Esophagus squamous epithelium (tissue), 5 donors: ENCODE measurements around the gene RAB23. TPM values are rescaled to one million over a fixed set of nuclear protein-coding genes. Genes with fewer than 3 reads are reported as not detected.

Experiments
- DNase-seq: peaks from one replicate; lab custom pipeline; 2025; lab: John Stamatoyannopoulos, UW
- H3K27ac ChIP-seq, 4 donors: fragments of 200-600 bp; sonication (generic); one replicate each; pipeline ENCODE4 v1.5.1; 2016 to 2019; ENCODE audit warnings: mild to moderate bottlenecking in 1 of 4
- H3K27me3 ChIP-seq, 4 donors: fragments of 200-600 bp; sonication (generic); 1 replicate in 3 of 4; 2 replicates in 1 of 4; pipeline versions ENCODE4 v1.5.1 to v1.6.0; 2017 to 2021; ENCODE audit warnings: antibody characterized with exemption in 1 of 4
- H3K36me3 ChIP-seq, 3 donors: fragments of 200-600 bp; sonication (generic); one replicate each; pipeline ENCODE4 v1.5.1; 2016 to 2019
- H3K4me1 ChIP-seq, 3 donors: fragments of 200-600 bp; sonication (generic); one replicate each; pipeline ENCODE4 v1.5.1; 2017 to 2019
- H3K4me3 ChIP-seq, 4 donors: fragments of 200-600 bp; sonication (generic); 1 replicate in 3 of 4; 2 replicates in 1 of 4; pipeline ENCODE4 v1.5.1; 2016 to 2019; ENCODE audit warnings: mild to moderate bottlenecking in 2 of 4, moderate library complexity in 1 of 4
- H3K9me3 ChIP-seq, 3 donors: fragments of 200-600 bp; sonication (generic); one replicate each; pipeline ENCODE4 v1.5.1; 2016 to 2019
- POLR2A ChIP-seq, 4 donors: fragments of 450-650 bp; IDR thresholded peaks; one replicate each; pipeline ENCODE4 v1.6.1; 2017; ENCODE audit warnings: antibody characterized with exemption in 4 of 4, mild to moderate bottlenecking in 4 of 4, moderate library complexity in 3 of 4
- whole genome bisulfite sequencing, 2 donors: methylation state at CpG; one replicate each; pipeline ENCODE4 v1.1.5; 2018; 5-methylcytosine and 5-hydroxymethylcytosine counted together
- intact Hi-C: fragments of 100-400 bp; cut with DNase I; formaldehyde crosslinking; loops from one replicate; pipeline ENCODE4 v1.15.0; 2022
- total RNA-seq, 4 donors: library from RNA; depleted of rRNA; stranded (reverse); fragments of >200 nt; gene quantifications; one replicate each; pipeline ENCODE4 v1.1.0, GENCODE V29; 2016
- TF ChIP-seq, protein P1 (sequence below), 6 experiments: fragments of 450-650 bp in 4 of 6; fragments of 200-600 bp in 2 of 6; sonication (generic) in 2 of 6; IDR thresholded peaks; one replicate each; pipeline ENCODE4 v1.5.1; 2016 to 2019; ENCODE audit warnings: antibody characterized with exemption in 6 of 6, mild to moderate bottlenecking in 4 of 6, moderate library complexity in 4 of 6
- donor health status: DM: yes; HTN: yes; CAD: no.

The RAB23 gene
- total RNA-seq, 4 donors from 2014 or later, result 1.5 to 17.2 (median 5.9) TPM

DNA sequence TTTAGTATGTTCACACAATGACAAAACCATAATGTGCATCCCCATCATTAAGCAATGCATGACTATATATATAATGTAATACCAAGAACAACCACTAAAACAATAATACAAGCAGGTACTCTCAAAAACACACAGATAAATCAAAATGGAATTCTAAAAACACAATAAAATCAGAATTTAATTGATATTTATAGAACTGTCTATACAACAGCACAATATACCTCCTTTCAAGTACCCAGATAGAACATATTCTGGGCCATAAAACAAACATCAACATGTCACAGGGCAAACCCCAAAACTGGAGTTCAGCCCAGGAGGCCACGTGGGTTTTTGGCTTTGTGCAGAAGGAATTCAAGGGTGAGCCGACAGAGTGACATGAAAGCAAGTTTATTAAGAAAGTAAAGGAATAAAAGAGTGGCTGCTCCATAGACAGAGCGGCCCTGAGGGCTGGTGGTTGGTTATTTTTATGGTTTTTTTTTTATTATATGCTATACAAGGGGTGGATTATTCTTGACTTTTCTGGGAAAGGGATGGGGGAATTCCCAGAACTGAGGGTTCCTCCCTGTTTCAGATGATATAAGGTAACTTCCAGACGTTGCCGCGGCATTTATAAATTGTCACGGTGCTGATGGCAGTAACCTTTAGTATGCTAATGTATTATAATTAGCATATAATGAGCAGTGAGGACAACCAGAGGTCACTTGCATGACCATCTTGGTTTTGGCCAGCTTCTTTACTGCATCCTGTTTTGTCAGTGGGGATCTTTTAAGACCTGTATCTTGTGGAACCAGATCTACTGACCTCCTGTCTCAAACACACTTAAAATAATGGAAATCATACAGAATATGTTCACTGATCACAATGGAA, 5.6 kb downstream of the RAB23 start:
- H3K9me3 ChIP-seq, result no peaks in the 10 kb centered on the region
- DNase-seq, result no peak
- H3K27ac ChIP-seq, result peak overlapping the region in 2 of 4 donors; percentile 19 to 36
- no peaks in the 10 kb centered on the region for H3K27me3 ChIP-seq
- no peak for TF ChIP-seq POLR2A (IDR thresholded peaks at IDR 0.05)
- TF ChIP-seq, protein P1, sequence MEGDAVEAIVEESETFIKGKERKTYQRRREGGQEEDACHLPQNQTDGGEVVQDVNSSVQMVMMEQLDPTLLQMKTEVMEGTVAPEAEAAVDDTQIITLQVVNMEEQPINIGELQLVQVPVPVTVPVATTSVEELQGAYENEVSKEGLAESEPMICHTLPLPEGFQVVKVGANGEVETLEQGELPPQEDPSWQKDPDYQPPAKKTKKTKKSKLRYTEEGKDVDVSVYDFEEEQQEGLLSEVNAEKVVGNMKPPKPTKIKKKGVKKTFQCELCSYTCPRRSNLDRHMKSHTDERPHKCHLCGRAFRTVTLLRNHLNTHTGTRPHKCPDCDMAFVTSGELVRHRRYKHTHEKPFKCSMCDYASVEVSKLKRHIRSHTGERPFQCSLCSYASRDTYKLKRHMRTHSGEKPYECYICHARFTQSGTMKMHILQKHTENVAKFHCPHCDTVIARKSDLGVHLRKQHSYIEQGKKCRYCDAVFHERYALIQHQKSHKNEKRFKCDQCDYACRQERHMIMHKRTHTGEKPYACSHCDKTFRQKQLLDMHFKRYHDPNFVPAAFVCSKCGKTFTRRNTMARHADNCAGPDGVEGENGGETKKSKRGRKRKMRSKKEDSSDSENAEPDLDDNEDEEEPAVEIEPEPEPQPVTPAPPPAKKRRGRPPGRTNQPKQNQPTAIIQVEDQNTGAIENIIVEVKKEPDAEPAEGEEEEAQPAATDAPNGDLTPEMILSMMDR (IDR thresholded peaks at IDR 0.05), result peak in 4 of 6 experiments; percentile 12 to 38 (median 26)
- H3K4me3 ChIP-seq, result no peak overlapping the region
- no peaks in the 10 kb centered on the region for H3K36me3 ChIP-seq
- WGBS, 2 donors, result 39 to 46% methylated on average over 7 of the region's 7 CpGs
- peaks cover 0 to 26% (median 3%) of the 10 kb centered on the region in 3 donors for H3K4me1 ChIP-seq
- intact Hi-C loops, result no loop called here

DNA sequence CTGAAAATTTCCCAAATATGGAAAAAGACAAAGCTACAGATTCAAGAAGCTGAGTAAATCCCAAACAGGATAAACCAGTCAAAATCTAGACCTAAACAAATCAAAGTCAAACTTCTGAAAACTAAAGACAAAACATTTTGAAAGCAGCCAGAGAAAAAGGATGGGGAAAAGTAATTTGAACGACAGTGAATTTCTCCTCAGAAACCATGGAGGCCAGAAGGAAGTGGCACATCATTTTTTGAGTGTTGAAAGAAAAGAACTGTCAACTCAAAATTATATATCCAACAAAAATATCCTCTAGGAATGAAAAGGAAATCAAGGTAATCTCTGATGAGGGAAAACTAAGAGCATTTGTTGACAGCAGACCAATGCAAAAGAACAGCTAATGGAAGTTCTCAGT, 6.8 kb downstream of the RAB23 start:
- no peak overlapping the region for H3K27ac ChIP-seq
- H3K27me3 ChIP-seq, result no peaks in the 10 kb centered on the region
- DNase-seq, result no peak
- no peaks in the 10 kb centered on the region for H3K36me3 ChIP-seq
- TF ChIP-seq, protein P1 (IDR thresholded peaks at IDR 0.05), result no peak
- TF ChIP-seq POLR2A (IDR thresholded peaks at IDR 0.05), result no peak
- no peak overlapping the region for H3K4me3 ChIP-seq
- WGBS, 2 donors, result 78 to 90% methylated on average over 1 of the region's 1 CpG
- intact Hi-C loops, result no loop called here
- H3K9me3 ChIP-seq, result no peaks in the 10 kb centered on the region
- peaks cover 0 to 18% (median 3%) of the 10 kb centered on the region in 3 donors for H3K4me1 ChIP-seq

DNA sequence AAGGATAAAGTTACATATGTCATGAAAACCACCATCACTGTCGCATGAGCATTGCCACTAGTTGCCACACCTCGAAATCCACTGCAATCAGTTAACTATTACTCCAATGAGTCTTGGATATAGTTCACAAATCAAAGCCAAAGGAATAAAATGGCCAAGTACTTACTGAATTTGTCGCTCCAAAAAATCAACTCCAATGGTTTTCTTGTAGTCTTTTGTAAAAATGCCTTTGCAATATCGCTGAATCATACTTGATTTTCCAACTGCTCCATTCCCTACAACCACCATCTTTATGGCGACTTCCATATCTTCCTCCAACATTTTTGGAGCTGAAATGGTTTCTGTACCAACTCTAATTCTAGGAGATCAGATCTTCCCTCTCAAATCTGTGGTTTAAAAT, 12.0 kb downstream of the RAB23 start:
- Histone ChIP-seq H3K9me3 (no peaks in the 10 kb centered on the region), H3K4me3 (no peak overlapping the region), H3K27me3 (no peaks in the 10 kb centered on the region), H3K36me3 (no peaks in the 10 kb centered on the region), H3K4me1 (no peaks in the 10 kb centered on the region), H3K27ac (no peak overlapping the region)
- intact Hi-C loops, result no loop called here
- TF ChIP-seq, protein P1 (IDR thresholded peaks at IDR 0.05), result no peak
- no peak for TF ChIP-seq POLR2A (IDR thresholded peaks at IDR 0.05)
- 84 to 92% methylated on average over 5 of the region's 5 CpGs for WGBS, 2 donors
- no peak for DNase-seq

DNA sequence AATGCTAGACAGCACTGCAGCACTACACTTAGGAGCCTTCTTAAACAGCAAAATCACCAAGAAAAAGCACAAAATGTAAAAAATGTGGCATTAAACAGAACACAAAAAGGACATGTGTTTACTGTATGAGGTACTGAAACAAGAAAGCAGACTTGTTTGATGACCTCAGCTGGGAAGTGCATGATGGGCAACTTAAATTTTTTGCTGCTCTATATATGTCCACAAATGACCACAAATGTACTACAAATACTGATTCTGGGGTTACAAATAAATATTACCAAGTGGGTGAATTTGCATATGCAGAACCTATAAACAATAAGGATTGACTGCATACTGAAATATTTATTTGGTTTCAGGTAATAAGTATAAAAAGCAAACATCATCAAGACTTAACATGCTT, 13.1 kb downstream of the RAB23 start:
- Histone ChIP-seq H3K27me3 (no peaks in the 10 kb centered on the region), H3K27ac (no peak overlapping the region), H3K4me1 (no peaks in the 10 kb centered on the region), H3K36me3 (no peaks in the 10 kb centered on the region), H3K4me3 (no peak overlapping the region), H3K9me3 (no peaks in the 10 kb centered on the region)
- TF ChIP-seq POLR2A (IDR thresholded peaks at IDR 0.05), result no peak
- TF ChIP-seq, protein P1 (IDR thresholded peaks at IDR 0.05), result no peak
- DNase-seq, result no peak
- intact Hi-C loops, result no loop called here

DNA sequence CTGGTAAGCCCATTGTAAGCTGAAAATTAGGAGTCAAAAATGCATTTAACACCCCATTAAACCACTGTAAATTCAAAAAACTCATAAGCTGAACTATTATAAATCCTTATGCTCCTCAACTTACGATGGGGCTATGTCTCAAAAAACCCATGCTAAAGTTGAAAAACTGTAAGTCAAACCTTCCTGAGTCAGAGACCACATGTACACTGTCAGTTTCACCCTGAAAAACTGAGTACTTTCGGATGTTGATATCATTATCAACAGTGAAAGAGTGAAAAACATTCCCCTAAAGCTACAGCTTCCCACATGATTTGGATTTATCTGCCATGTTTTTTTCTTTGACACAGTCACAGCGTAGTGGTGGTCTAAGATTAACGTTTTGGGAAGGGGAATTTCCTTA, 14.2 kb downstream of the RAB23 start:
- no peaks in the 10 kb centered on the region for H3K9me3 ChIP-seq
- intact Hi-C loops, result no loop called here
- no peak for DNase-seq
- WGBS, 2 donors, result 79 to 87% methylated on average over 4 of the region's 4 CpGs
- H3K4me1 ChIP-seq, result no peaks in the 10 kb centered on the region
- TF ChIP-seq, protein P1 (IDR thresholded peaks at IDR 0.05), result no peak
- TF ChIP-seq POLR2A (IDR thresholded peaks at IDR 0.05), result no peak
- H3K4me3 ChIP-seq, result no peak overlapping the region
- H3K36me3 ChIP-seq, result no peaks in the 10 kb centered on the region
- H3K27me3 ChIP-seq, result no peaks in the 10 kb centered on the region
- no peak overlapping the region for H3K27ac ChIP-seq
